H1 (cell line): Measurements from ENCODE around the gene RAB1B. TPM values are rescaled to one million over a fixed set of nuclear protein-coding genes. Genes with fewer than 3 reads are reported as not detected.

Experiments
- CBX5 ChIP-seq: fragments of 300-800, 300-1000 bp; sonication (generic); IDR thresholded peaks from 2 replicates; pipeline ENCODE4 v1.7.1; 2016; ENCODE audit warnings: antibody characterized with exemption, low read length, low read depth
- HDAC2 ChIP-seq, 2 experiments: fragments of 300-600 bp in 1 of 2; sonication (generic) in 1 of 2; IDR thresholded peaks; 2 replicates each; pipeline ENCODE4 v1.6.1; 2011 to 2012; ENCODE audit warnings: low read depth in 2 of 2, low read length in 2 of 2, mild to moderate bottlenecking in 2 of 2, moderate library complexity in 2 of 2, borderline replicate concordance in 1 of 2, inconsistent platforms in 1 of 2
- POLR2A ChIP-seq, 2 experiments: IDR thresholded peaks; 1 replicate in 1 of 2; 2 replicates in 1 of 2; pipeline ENCODE4 v1.6.1; 2011; ENCODE audit warnings: low read depth in 2 of 2, low read length in 2 of 2, mild to moderate bottlenecking in 2 of 2; ENCODE audit errors: control extremely low read depth in 1 of 2
- SIRT6 ChIP-seq: IDR thresholded peaks from one replicate; pipeline ENCODE4 v1.7.1; 2012; ENCODE audit warnings: low read length, inconsistent platforms
- SIX5 ChIP-seq: IDR thresholded peaks from 2 replicates; pipeline ENCODE4 v1.6.1; 2011; ENCODE audit warnings: mild to moderate bottlenecking, low read depth, low read length
- polyA plus RNA-seq, 7 experiments: library from polyadenylated mRNA; depleted of rRNA in 3 of 7; stranded (reverse) in 5 of 7; unstranded in 2 of 7; fragments of >200 nt in 5 of 7; fragments of 200-250 nt in 2 of 7; gene quantifications; 1 replicate in 5 of 7; 2 replicates in 1 of 7; 4 replicates in 1 of 7; pipeline versions ENCODE4 v1.2.1 to v1.2.3, GENCODE V29; 2011 to 2013; ENCODE audit warnings: missing spikeins in 2 of 7, mixed read lengths in 2 of 7
- total RNA-seq: library from RNA; stranded (reverse); fragmentation: NEBNext Ultra II Directional; extraction: Animal tissue kit (Norgen Biotek cat#: 25700); gene quantifications from 2 replicates; pipeline ENCODE4 v1.2.1, GENCODE V29; 2021

RAB1B gene
- total and polyA plus RNA-seq, 2 of the 8 experiments (the other 6 are each of a cell fraction or from before 2014, with no cell fraction given), result 100 to 217 TPM

- TF ChIP-seq SIX5 (no peak), HDAC2 (IDR thresholded peaks at IDR 0.05; ENCODE audit: borderline replicate concordance in 1 of 2, low read depth in 2 of 2, low read length in 2 of 2) (no peak), CBX5 (no peak), SIRT6 (no peak), POLR2A (IDR thresholded peaks at IDR 0.05; ENCODE audit: control extremely low read depth in 1 of 2, low read depth in 2 of 2, low read length in 2 of 2) (no peak)
Observed at GRCh38 chr11:66262191-66262590, 6.2 kb upstream of the RAB1B start (continued).
